AG08396 (cell line): ENCODE measurements around the gene ACKR2.

Source experiments
- DNase-seq: peaks from one replicate; pipeline ENCODE4 v3.0.0; 2012; ENCODE audit warnings: low spot score, mixed read lengths

ACKR2 gene

GRCh38 chr3:42809202-42809601 is at the start of gene ACKR2:
TSS of gene ACKR2 (plus strand) at chr3:42809445. CDS start at chr3:42864503, 55,058 bp downstream.
- no peak for DNase-seq

- no peak for DNase-seq
These were observed 47.1 kb upstream of the ACKR2 start for GRCh38 chr3:42762046-42762724.

- peak; percentile 63 for DNase-seq
These were observed 46.2 kb upstream of the ACKR2 start for GRCh38 chr3:42763021-42763420.

GRCh38 chr3:42764115-42764514 is 45.1 kb upstream of the ACKR2 start:
- no peak for DNase-seq

- DNase-seq, result no peak
These were observed 44.5 kb upstream of the ACKR2 start for GRCh38 chr3:42764561-42765295.

GRCh38 chr3:42769477-42770131 is 39.6 kb upstream of the ACKR2 start:
- no peak for DNase-seq

- DNase-seq, result no peak
These were observed 38.0 kb upstream of the ACKR2 start for GRCh38 chr3:42771271-42771670.

DNA sequence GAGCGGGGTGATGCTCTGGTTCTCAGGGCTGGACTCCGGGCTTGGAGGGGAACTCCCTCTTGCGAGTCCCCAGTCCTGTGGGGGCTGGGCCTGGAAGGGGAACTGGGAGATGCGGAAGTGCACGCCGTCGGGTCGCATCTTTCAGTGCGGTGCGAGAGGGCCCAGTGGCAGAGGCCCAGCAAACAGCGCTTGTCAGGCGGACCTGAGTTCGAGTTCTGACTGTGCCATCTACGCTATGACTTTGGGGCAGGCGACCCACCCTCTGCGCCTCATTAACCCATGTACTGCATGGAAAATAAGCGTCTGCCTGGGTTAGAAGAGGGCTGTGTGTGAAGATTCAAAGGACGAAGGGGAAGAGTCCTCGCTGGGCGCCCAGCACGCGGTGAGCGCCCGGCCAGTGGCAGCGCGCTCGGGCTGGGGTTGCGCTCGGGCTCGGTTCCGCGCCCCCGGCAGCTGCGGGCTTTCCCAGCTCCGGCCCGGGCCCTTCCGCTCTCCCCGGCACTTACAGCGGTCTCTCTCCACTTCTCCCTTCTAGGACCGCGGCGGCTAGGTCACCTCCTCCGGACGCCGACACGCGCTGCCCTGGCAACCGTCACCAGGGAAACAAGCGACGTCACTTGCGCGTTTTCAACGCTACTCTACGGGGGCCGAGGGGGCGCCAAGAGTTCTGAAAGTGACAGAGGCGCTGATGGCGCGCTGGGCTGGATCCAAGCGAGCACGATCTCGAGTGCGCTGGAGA is 36.4 kb upstream of the ACKR2 start, which contains the start of gene CCDC13:
TSS of gene CCDC13 (minus strand) at position 584 of the 739 bp plus-strand sequence. CDS start 14,908 bp downstream, outside the sequence.
- peak; percentile 93 for DNase-seq

DNA sequence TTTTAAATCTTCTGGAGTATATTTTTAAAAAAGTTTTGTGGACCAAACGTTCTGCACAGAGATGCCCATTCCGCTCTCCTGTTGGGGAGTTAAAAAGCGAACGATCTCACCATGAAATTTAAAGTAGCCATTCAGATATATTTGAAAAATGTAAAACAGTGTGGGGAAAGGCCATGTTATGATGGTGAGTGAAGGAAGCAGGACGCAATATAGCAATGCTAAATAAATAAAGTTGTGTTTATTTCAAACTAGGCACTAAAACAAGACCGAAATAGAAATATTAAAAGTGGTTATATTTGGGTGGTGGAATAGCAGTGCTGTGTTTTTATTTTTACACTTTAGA is 35.9 kb upstream of the ACKR2 start:
- no peak for DNase-seq

GRCh38 chr3:42778644-42779043 is 30.6 kb upstream of the ACKR2 start:
- peak; percentile 85 for DNase-seq

- DNase-seq, result no peak
These were observed 28.8 kb upstream of the ACKR2 start for GRCh38 chr3:42780398-42780797.

DNA sequence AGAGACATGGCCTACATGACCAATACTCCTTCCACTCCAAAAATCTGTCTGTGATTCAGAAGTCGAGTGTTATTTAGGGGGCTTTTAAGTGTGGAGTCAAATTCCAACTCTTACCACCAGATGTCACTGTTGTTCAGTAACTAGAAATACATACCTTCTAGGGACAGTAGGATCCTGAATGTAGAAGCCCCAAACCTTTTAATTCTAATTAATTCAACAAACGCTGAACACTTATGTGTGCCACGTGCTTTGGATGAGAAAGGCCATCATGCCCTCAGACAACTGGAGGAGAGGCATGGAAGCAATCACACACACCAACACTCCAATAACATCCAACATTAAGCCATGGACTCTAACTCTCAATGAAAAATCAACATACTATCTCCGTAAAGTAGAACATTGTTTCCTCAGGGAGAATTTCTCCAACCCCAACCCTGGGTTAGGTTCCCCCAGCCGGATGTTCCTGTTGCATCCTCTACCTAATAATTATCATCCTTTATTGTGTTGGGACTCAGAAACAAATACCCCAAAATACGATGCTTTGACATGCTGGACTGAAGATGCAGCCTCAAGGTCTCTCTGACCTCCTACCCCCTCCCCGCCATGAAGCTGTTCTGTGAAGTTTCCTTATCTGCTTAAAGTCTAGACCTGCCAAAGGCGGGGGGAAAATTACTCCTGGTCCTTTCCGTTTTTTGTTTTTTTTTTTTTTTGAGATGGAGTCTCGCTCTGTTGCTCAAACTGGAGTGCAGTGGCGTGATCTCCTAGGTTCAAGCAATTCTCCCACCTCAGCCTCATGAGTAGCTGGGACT is 28.1 kb upstream of the ACKR2 start:
- DNase-seq, result peak; percentile 43

DNA sequence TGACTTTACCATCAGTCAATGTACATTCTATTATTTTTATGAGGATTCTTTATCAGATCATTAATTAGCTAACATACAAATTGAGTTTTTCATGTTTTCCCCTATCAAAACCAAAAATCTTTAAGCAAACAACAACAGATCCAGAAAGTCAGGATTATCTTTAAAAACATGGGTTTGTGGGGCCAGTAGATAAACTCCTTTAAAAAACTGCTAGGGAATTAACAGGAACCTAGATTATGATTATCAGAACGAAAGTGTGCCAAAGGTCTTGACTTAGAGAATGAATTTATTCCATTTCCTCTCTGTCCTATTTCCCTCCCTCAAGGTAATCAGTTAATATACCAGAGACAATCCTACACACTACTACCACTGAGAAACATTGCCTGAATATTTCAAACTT is 23.0 kb upstream of the ACKR2 start:
- no peak for DNase-seq

- DNase-seq, result no peak
These were observed 22.6 kb upstream of the ACKR2 start for GRCh38 chr3:42786631-42787030.

DNA sequence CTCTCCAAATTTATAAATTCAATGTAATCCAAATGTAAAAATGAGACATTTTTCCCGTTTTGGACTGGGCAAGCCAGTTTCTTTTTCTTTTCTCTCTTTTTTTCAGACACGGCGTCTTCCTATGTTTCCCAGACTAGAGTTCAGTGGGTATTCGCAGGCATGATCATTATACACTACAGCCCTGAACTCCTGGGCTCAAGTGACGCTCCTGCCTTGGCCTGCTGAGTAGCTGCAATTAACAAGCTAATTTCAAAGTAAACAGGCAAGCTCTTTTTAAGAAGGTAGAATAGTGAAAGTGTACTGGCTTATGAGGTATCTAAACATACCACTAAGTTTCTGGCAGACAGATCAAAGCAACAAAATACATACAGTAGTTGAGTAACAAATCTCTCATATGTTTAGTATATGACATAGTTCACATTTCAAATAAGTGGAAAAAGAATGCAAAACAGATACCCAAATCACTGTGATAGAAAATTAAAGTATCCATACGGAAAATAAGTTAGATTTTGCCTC is 18.5 kb upstream of the ACKR2 start:
- DNase-seq, result no peak

GRCh38 chr3:42795621-42796181 is 13.5 kb upstream of the ACKR2 start:
- DNase-seq, result no peak

DNA sequence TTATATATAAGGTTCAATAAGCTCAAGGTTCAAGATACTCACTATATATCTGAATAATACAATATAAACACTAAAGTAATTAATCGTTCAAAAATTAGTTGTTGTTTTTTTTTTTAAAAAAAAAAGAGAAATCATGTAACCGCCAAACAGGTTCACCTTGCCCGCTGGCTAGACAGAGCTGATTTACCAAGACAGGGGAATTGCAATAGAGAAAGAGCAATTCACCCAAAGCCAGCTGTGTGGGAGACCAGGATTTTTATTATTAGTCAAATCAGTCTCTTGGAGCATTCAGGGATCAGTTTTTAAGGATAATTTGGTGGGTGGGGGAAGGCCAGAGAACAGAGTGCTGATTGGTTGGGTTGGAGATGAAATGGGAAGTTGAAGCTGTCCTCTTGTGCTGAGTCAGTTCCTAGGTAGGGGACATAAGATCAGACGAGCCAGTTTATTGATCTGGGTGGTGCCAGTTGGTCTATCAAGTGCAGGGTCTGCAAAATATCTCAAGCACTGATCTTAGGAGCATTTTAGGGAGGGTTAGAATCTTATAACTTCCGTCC is 12.8 kb upstream of the ACKR2 start:
- no peak for DNase-seq

GRCh38 chr3:42799376-42799775 is 9.9 kb upstream of the ACKR2 start:
- DNase-seq, result no peak

DNA sequence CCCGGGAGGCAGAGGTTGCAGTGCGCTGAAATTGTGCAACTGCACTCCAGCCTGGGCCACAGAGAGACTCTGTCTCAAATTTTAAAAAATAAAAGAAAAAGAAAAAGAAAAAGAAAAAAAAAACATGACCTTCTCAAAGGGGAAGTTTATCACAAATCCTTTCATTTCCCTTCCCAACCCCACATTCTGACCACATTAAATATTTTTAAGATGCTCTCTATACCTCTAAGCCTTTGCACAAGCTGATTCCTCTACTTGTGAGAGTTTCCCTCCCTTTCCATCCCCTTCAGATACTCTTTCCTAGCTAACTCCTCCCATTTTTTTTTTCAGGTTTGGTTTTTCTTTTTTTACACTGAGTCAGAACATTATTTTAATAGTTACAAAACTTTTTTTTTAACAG is 9.0 kb upstream of the ACKR2 start:
- no peak for DNase-seq

DNA sequence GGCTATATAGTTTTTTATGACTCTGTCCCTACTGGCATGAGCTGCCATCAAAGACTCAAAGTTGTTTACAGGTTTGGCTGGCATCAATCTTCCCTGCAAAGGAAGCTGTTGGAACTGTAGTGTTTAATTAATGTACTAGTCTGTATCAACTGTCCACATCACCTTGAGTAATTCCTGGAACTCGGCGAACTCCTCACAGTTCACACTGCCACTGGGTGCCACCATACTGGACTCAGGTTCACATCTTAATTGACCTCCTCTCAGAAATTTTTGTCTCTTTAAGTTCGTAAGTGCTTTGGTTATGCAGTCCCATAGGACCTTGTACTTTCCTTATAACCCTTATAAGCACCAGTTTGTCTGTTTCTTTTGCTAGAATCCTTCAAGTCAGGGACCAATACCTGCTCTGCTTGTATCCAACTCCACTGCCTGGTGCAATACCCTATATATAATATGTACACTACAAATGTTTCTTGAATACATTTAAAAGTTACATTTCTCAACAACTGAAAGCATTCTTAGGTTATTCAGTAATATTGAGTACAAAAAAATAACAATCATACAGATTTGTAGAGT is 8.1 kb upstream of the ACKR2 start:
- DNase-seq, result no peak
